Stimulated activated CD4-positive, alpha-beta T cell treated with anti-CD3 and anti-CD28 coated beads, Interleukin-12 subunit alpha, Interleukin-12 subunit beta, amount 100 ng/mL, for 4 hours (primary cell): Measurements from ENCODE around the gene USP31.

Source experiments
- DNase-seq: peaks from one replicate; pipeline ENCODE4 v3.0.0-alpha.2; 2020

The USP31 gene

GRCh38 chr16:23052908-23053580 lies 96.2 kb downstream of the USP31 start:
- DNase-seq = no peak

GRCh38 chr16:23052221-23052620 lies 97.0 kb downstream of the USP31 start:
- DNase-seq = no peak

GRCh38 chr16:23051587-23051986 lies 97.7 kb downstream of the USP31 start:
- no peak for DNase-seq

- DNase-seq = no peak
Measured at GRCh38 chr16:23048164-23048563, 101.1 kb downstream of the USP31 start.

- DNase-seq = no peak
Measured at GRCh38 chr16:23045025-23045424, 104.2 kb downstream of the USP31 start.

GRCh38 chr16:23040246-23040645 lies 109.0 kb downstream of the USP31 start:
- no peak for DNase-seq

- no peak for DNase-seq
Measured at GRCh38 chr16:23039118-23039517, 110.1 kb downstream of the USP31 start.

GRCh38 chr16:23035240-23035639 lies 114.0 kb downstream of the USP31 start:
- no peak for DNase-seq

- no peak for DNase-seq
Measured at GRCh38 chr16:23031508-23032098, 117.6 kb downstream of the USP31 start.

GRCh38 chr16:23029733-23030420 lies 119.4 kb downstream of the USP31 start:
- DNase-seq = no peak

GRCh38 chr16:23027386-23027785 lies 121.9 kb downstream of the USP31 start:
- no peak for DNase-seq

GRCh38 chr16:23026784-23027362 lies 122.4 kb downstream of the USP31 start:
- DNase-seq = no peak

- no peak for DNase-seq
Measured at GRCh38 chr16:23025692-23026307, 123.5 kb downstream of the USP31 start.

- no peak for DNase-seq
Measured at GRCh38 chr16:23024044-23024443, 125.2 kb downstream of the USP31 start.

GRCh38 chr16:23020084-23020483 lies 129.2 kb downstream of the USP31 start:
- DNase-seq = no peak

GRCh38 chr16:23016368-23016767 lies 132.9 kb downstream of the USP31 start:
- DNase-seq = no peak

- no peak for DNase-seq
Measured at GRCh38 chr16:23015580-23015979, 133.7 kb downstream of the USP31 start.

- no peak for DNase-seq
Measured at GRCh38 chr16:23014592-23014991, 134.7 kb downstream of the USP31 start.
